Astrocyte (in vitro differentiated cells and primary cell): Measurements from ENCODE around the gene FBN2.

Source experiments
- EZH2 ChIP-seq: IDR thresholded peaks from 2 replicates; pipeline ENCODE4 v1.6.1; 2012; ENCODE audit warnings: mild to moderate bottlenecking, low read length, inconsistent platforms; ENCODE audit not compliant: insufficient read depth
- TF ChIP-seq, protein P1 (sequence below): IDR thresholded peaks from 2 replicates; pipeline ENCODE4 v1.5.1; 2011; ENCODE audit warnings: low read depth, mild to moderate bottlenecking, inconsistent platforms, low read length, moderate library complexity; ENCODE audit not compliant: insufficient read depth

DNA sequence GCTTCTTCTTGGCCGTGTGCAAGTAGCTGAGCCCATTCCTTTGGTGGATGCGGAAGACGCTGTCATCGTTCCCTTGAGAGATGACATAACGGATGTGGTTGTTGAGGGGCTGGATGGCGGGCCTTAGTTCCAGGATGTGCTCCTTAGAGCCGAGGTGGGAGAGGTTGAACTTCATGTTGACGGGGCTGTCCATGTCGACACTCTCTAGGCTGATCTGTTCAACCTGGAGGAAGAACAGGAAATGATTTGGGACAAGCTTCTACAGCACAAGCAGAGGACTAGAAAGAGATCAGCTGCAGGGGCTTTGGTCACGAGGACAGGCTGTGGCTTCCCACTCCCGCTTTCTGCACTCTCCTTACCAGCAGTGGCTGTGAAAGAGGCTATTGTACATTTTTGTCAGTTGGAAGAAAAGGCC is 278.4 kb downstream of the FBN2 start:
- TF ChIP-seq, protein P1, sequence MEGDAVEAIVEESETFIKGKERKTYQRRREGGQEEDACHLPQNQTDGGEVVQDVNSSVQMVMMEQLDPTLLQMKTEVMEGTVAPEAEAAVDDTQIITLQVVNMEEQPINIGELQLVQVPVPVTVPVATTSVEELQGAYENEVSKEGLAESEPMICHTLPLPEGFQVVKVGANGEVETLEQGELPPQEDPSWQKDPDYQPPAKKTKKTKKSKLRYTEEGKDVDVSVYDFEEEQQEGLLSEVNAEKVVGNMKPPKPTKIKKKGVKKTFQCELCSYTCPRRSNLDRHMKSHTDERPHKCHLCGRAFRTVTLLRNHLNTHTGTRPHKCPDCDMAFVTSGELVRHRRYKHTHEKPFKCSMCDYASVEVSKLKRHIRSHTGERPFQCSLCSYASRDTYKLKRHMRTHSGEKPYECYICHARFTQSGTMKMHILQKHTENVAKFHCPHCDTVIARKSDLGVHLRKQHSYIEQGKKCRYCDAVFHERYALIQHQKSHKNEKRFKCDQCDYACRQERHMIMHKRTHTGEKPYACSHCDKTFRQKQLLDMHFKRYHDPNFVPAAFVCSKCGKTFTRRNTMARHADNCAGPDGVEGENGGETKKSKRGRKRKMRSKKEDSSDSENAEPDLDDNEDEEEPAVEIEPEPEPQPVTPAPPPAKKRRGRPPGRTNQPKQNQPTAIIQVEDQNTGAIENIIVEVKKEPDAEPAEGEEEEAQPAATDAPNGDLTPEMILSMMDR: no peak
- no peak for TF ChIP-seq EZH2
